ENCODE measurements around the gene PEX19. TPM values are rescaled to one million over a fixed set of nuclear protein-coding genes. Genes with fewer than 3 reads are reported as not detected.

PEX19 gene
- total and polyA plus RNA-seq, 10 of the 15 experiments (the other 5 are each of a cell fraction or from before 2014, with no cell fraction given): 27.1 to 58.1 (median 39.6) TPM

DNA sequence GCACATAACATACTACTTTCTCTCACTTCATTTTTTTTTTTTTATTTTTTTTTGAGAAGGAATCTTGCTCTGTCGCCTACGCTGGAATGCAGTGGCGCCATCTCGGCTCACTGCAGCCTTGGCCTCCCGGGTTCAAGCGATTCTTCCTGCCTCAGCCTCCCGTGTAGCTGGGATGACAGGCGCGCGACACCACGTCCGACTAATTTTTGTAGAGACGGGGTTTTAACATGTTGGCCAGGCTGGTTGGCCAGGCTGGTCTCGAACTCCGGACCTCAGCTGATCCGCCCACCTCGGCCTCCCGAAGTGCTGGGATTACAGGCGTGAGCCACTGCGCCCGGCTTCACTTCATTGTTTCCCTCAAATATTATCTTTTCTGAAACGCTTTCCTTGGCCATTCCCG, 573 bp upstream of the PEX19 start:
- no TSS peak for BruUV-seq (replicated peaks)
- H3K27me3 ChIP-seq (replicated peaks in 1 of 2; ENCODE audit: control insufficient read depth in 2 of 2, insufficient read depth in 2 of 2, low read length in 1 of 2): no peaks in the 10 kb centered on the region
- no peak overlapping the region for H3K4me3 ChIP-seq
- CTCF ChIA-PET: interaction anchor here (0.6 to 2.7 kb wide), 15 partner anchors 19 to 200 kb away, joined by 3 to 22 read pairs (median 4); partner anchors contain the start of gene DCAF8
- H3K27ac ChIP-seq (ENCODE audit: control insufficient read depth, insufficient read depth): no peak overlapping the region
- in situ Hi-C loops (cut with MboI) (no loop called here), intact Hi-C loops (cut with micrococcal nuclease; ENCODE audit: unreplicated experiment) (loop anchor here (1.0 kb wide), 1 partner anchor 23 kb away; the partner anchor contains the start of gene DCAF8)
- no peak for ATAC-seq
- no peak for DNase-seq (ENCODE audit: low read depth, low spot score)
- no peak for FAIRE-seq
- no peaks in the 10 kb centered on the region for H3K4me1 ChIP-seq (ENCODE audit: control insufficient read depth, insufficient read depth, low read length)
- peaks cover 13% of the 10 kb centered on the region for H3K79me2 ChIP-seq (ENCODE audit: control insufficient read depth, insufficient read depth, low read length)
- no peaks in the 10 kb centered on the region for H4K20me1 ChIP-seq (ENCODE audit: control insufficient read depth, insufficient read depth)
- 0 out of 2 replicates have a peak overlapping the region, but pooled peaks have one; percentile 46 for H3K4me2 ChIP-seq (ENCODE audit: control insufficient read depth, insufficient read depth)
- H3K9ac ChIP-seq (ENCODE audit: control insufficient read depth, insufficient read depth, low read length): no peak overlapping the region
- H3K9me3 ChIP-seq (replicated peaks; ENCODE audit: control insufficient read depth, insufficient read depth, low read length): no peaks in the 10 kb centered on the region
- SMC1A ChIA-PET (ENCODE audit: uncharacterized antibody, unreplicated experiment): interaction anchor here (0.6 to 2.6 kb wide), 14 partner anchors 8 to 280 kb away, joined by 3 to 21 read pairs (median 6); partner anchors contain the start of genes DCAF8 and IGSF8
- RAD21 ChIA-PET (ENCODE audit: unreplicated experiment): interaction anchor here (0.5 to 2.5 kb wide), 8 partner anchors 20 to 188 kb away, joined by 3 to 27 read pairs (median 7); partner anchors contain the start of genes DCAF8 and IGSF8
- POLR2A ChIA-PET: interaction anchor here (0.7 to 2.9 kb wide), 4 partner anchors 23 to 189 kb away, joined by 3 to 29 read pairs (median 4); partner anchors contain the start of gene DCAF8
- H2AFZ ChIP-seq (ENCODE audit: control insufficient read depth, low read depth, low read length): no peak overlapping the region
- H3K36me3 ChIP-seq (ENCODE audit: control insufficient read depth in 2 of 2, insufficient read depth in 2 of 2, low read length in 1 of 2): peaks cover 9 to 11% of the 10 kb centered on the region in 2 experiments; a peak in 3 of 4 replicates
- 85% methylated on average over 23 of the region's 23 CpGs for WGBS (ENCODE audit: insufficient coverage, insufficient replicate concordance, low lambda C conversion rate, missing lambda C conversion rate)
- TF ChIP-seq ZBTB11 (CRISPR knock-in tag; IDR thresholded peaks at IDR 0.05) (no peak), SIX5 (IDR thresholded peaks at IDR 0.05; ENCODE audit: low read depth, low read length, severe bottlenecking) (no peak), CTCF (IDR thresholded peaks at IDR 0.05 in 2 of 3, conservative IDR thresholded peaks at IDR 0.05 in 1 of 3; ENCODE audit: control insufficient read depth in 2 of 3, extremely low read depth in 1 of 3, insufficient read depth in 1 of 3, low read depth in 3 of 3, low read length in 3 of 3) (no peak), SIN3A (IDR thresholded peaks at IDR 0.05; ENCODE audit: low read depth, low read length) (no peak), BACH1 (IDR thresholded peaks at IDR 0.05; ENCODE audit: borderline replicate concordance) (no peak), ZBTB4 (CRISPR knock-in tag; IDR thresholded peaks at IDR 0.05) (no peak), KLF5 (IDR thresholded peaks at IDR 0.05; ENCODE audit: partially characterized antibody) (no peak), NFYB (IDR thresholded peaks at IDR 0.05; ENCODE audit: insufficient read depth, low read depth, low read length) (no peak), TCF7 (IDR thresholded peaks at IDR 0.05; ENCODE audit: borderline replicate concordance) (no peak), POU2F2 (IDR thresholded peaks at IDR 0.05; ENCODE audit: borderline replicate concordance, low read depth, low read length) (no peak), NFIC (IDR thresholded peaks at IDR 0.05; ENCODE audit: low read depth, low read length) (no peak), ZSCAN29 (IDR thresholded peaks at IDR 0.05) (no peak)
- TF ChIP-seq, protein P1, sequence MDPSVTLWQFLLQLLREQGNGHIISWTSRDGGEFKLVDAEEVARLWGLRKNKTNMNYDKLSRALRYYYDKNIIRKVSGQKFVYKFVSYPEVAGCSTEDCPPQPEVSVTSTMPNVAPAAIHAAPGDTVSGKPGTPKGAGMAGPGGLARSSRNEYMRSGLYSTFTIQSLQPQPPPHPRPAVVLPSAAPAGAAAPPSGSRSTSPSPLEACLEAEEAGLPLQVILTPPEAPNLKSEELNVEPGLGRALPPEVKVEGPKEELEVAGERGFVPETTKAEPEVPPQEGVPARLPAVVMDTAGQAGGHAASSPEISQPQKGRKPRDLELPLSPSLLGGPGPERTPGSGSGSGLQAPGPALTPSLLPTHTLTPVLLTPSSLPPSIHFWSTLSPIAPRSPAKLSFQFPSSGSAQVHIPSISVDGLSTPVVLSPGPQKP (IDR thresholded peaks at IDR 0.05; ENCODE audit: low read depth, low read length): no peak
